WTC11 (cell line): ENCODE measurements around the gene CENPA. TPM values are rescaled to one million over a fixed set of nuclear protein-coding genes. Genes with fewer than 3 reads are reported as not detected.

Experiments
- ATAC-seq: fragments of 200-7000 bp; cut with Tn5 transposase; 2 replicates; pipeline ENCODE4 v1.10.0; 2021; ENCODE audit warnings: mild to moderate bottlenecking, moderate library complexity
- CTCF ChIA-PET: fragments of 300-600 bp; sonication (Branson Sonifier 250); formaldehyde crosslinking; loops from one replicate; lab custom pipeline; 2021; ENCODE audit warnings: antibody characterized with exemption; lab: Charles Lee
- POLR2A ChIA-PET: fragments of 350-600 bp; sonication (Branson Sonifier 250); formaldehyde crosslinking; loops from one replicate; lab custom pipeline; 2021; ENCODE audit warnings: antibody characterized with exemption; lab: Charles Lee
- DNase-seq: peaks from one replicate; pipeline ENCODE4 v3.0.0; 2021; ENCODE audit warnings: low spot score
- H3K27ac Mint-ChIP-seq: 2 replicates; pipeline ENCODE4 v1.8.0; 2021; ENCODE audit warnings: mixed read lengths
- H3K27me3 Mint-ChIP-seq: 2 replicates; pipeline ENCODE4 v1.8.0; 2021; ENCODE audit warnings: low read depth, mild to moderate bottlenecking, moderate library complexity, mixed read lengths
- H3K36me3 Mint-ChIP-seq: 2 replicates; pipeline ENCODE4 v1.8.0; 2021; ENCODE audit warnings: mixed read lengths
- H3K4me1 Mint-ChIP-seq: 2 replicates; pipeline ENCODE4 v1.8.0; 2022; ENCODE audit warnings: mixed read lengths
- H3K4me3 Mint-ChIP-seq: 2 replicates; pipeline ENCODE4 v1.8.0; 2021; ENCODE audit warnings: mild to moderate bottlenecking, moderate library complexity, mixed read lengths
- H3K9me3 Mint-ChIP-seq: 2 replicates; pipeline ENCODE4 v1.8.0; 2021; ENCODE audit warnings: mixed read lengths
- ATF2 ChIP-seq: sonication (generic); formaldehyde crosslinking; IDR thresholded peaks from 2 replicates; pipeline ENCODE4 v1.8.1; 2022; ENCODE audit warnings: low read depth, missing genetic modification reagents, borderline replicate concordance
- ESRRA ChIP-seq: sonication (generic); formaldehyde crosslinking; IDR thresholded peaks from 2 replicates; pipeline ENCODE4 v1.8.1; 2022; ENCODE audit warnings: mild to moderate bottlenecking, missing genetic modification reagents, borderline replicate concordance
- FOXJ3 ChIP-seq: sonication (generic); formaldehyde crosslinking; IDR thresholded peaks from 2 replicates; pipeline ENCODE4 v1.9.0; 2021; ENCODE audit warnings: missing genetic modification reagents, mild to moderate bottlenecking, borderline replicate concordance
- HMGA2 ChIP-seq: fragments of 250-450 bp; sonication (Bioruptor Pico); IDR thresholded peaks from 2 replicates; pipeline ENCODE4 v1.4.0; 2021; ENCODE audit warnings: mild to moderate bottlenecking, moderate library complexity
- PRDM15 ChIP-seq: sonication (generic); formaldehyde crosslinking; IDR thresholded peaks from 2 replicates; pipeline ENCODE4 v1.8.0; 2022; ENCODE audit warnings: missing genetic modification reagents
- RORB ChIP-seq: fragments of 250-450 bp; sonication (Bioruptor Pico); IDR thresholded peaks from 2 replicates; pipeline ENCODE4 v1.9.0; 2021; ENCODE audit warnings: mild to moderate bottlenecking
- TP53 ChIP-seq: sonication (generic); formaldehyde crosslinking; IDR thresholded peaks from 2 replicates; pipeline ENCODE4 v1.8.1; 2023; ENCODE audit warnings: mild to moderate bottlenecking, missing genetic modification reagents
- USF1 ChIP-seq: sonication (generic); formaldehyde crosslinking; IDR thresholded peaks from 2 replicates; pipeline ENCODE4 v1.8.0; 2022; ENCODE audit warnings: mild to moderate bottlenecking, missing genetic modification reagents
- ZNF232 ChIP-seq: sonication (generic); formaldehyde crosslinking; IDR thresholded peaks from 2 replicates; pipeline ENCODE4 v1.8.0; 2022; ENCODE audit warnings: mild to moderate bottlenecking, missing genetic modification reagents
- ZNF416 ChIP-seq: fragments of 250-450 bp; sonication (Bioruptor Pico); IDR thresholded peaks from 2 replicates; pipeline ENCODE4 v1.9.0; 2021; ENCODE audit warnings: mild to moderate bottlenecking, inconsistent platforms
- total RNA-seq: library from RNA; stranded (reverse); gene quantifications from 3 replicates; pipeline ENCODE4 v1.2.3, GENCODE V29; 2021
- TF ChIP-seq, protein P1 (sequence below): sonication (generic); formaldehyde crosslinking; IDR thresholded peaks from 2 replicates; pipeline ENCODE4 v1.8.0; 2023; ENCODE audit warnings: missing genetic modification reagents
- TF ChIP-seq, protein P2 (sequence below): fragments of 250-450 bp; sonication (Bioruptor Pico); IDR thresholded peaks from 2 replicates; pipeline ENCODE4 v1.9.0; 2021; ENCODE audit warnings: mild to moderate bottlenecking
- TF ChIP-seq, protein P3 (sequence below): sonication (generic); formaldehyde crosslinking; IDR thresholded peaks from 2 replicates; pipeline ENCODE4 v1.8.1; 2023; ENCODE audit warnings: mild to moderate bottlenecking, missing genetic modification reagents

CENPA gene
- total RNA-seq, 1 experiment from 2014 or later: 45.6 TPM

DNA sequence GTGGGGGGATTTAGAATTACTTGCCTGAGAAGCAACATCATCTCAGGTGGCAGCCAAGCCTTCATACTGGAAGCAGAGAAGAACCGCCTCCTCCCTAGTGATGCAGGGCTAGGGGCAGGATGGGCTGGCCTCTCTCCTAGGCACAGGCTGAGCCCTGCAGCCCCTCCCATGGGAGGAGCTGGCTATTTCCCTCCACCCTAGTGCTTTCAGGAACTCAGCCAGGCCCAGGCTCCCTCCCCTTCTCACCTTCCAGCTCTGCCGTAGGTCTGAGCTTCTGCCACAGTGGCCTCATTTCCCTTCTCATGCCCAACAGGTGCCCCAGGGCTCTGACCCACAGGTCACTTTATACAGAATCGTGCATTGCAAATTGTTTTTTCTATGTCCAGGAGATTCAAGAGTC is 31.0 kb downstream of the CENPA start:
- peaks cover 6% of the 10 kb centered on the region for H3K9me3 Mint-ChIP-seq
- H3K27me3 Mint-ChIP-seq: peaks cover 2% of the 10 kb centered on the region; the same call in 1 of the 2 replicates
- H3K27ac Mint-ChIP-seq: no peak overlapping the region
- CTCF ChIA-PET: interaction anchor here (0.7 to 3.4 kb wide), 4 partner anchors 27 to 1127 kb away, joined by 4 to 18 read pairs (median 4); no protein-coding TSS in a partner anchor
- ATAC-seq: peak; percentile 97
- no peak overlapping the region for H3K4me3 Mint-ChIP-seq
- POLR2A ChIA-PET: interaction anchor here (0.7 kb wide), 1 partner anchor 503 kb away, joined by 4 read pairs; no protein-coding TSS in a partner anchor
- TF ChIP-seq PRDM15 (no peak), USF1 (CRISPR knock-in tag) (no peak), FOXJ3 (CRISPR knock-in tag) (no peak), TP53 (CRISPR knock-in tag) (no peak)
- TF ChIP-seq, protein P1, sequence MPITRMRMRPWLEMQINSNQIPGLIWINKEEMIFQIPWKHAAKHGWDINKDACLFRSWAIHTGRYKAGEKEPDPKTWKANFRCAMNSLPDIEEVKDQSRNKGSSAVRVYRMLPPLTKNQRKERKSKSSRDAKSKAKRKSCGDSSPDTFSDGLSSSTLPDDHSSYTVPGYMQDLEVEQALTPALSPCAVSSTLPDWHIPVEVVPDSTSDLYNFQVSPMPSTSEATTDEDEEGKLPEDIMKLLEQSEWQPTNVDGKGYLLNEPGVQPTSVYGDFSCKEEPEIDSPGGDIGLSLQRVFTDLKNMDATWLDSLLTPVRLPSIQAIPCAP (CRISPR knock-in tag): no peak
- TF ChIP-seq, protein P2, sequence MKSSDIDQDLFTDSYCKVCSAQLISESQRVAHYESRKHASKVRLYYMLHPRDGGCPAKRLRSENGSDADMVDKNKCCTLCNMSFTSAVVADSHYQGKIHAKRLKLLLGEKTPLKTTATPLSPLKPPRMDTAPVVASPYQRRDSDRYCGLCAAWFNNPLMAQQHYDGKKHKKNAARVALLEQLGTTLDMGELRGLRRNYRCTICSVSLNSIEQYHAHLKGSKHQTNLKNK (CRISPR knock-in tag): no peak
- peak; percentile 55 for DNase-seq
- H3K4me1 Mint-ChIP-seq: 0 out of 2 replicates have a peak, but pooled peaks cover 2% of the 10 kb centered on the region
- peaks cover 4% of the 10 kb centered on the region; the same call in 1 of the 2 replicates for H3K36me3 Mint-ChIP-seq

DNA sequence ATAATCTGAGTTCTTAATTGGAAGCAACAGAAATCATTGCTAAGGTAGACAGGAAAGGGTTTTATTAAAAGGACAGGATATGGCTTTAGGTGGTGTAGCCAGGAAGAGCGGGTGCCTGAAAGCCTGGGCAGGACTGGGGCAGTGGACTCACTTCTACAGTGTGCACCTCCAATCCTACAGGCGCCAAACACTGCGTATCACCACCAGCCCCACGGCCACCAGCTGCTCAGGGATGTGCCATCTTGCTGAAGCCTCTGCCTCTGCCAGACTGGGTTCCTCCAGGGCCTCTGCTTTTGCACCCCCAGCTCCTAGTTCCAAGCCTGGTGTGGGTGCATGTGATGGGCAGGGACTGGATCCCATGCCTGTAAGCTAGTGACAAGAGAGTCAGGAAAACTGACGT is 32.4 kb downstream of the CENPA start:
- Mint-ChIP-seq H3K27me3 (peaks cover 2% of the 10 kb centered on the region; the same call in 1 of the 2 replicates), H3K4me3 (no peak overlapping the region), H3K4me1 (0 out of 2 replicates have a peak, but pooled peaks cover 2% of the 10 kb centered on the region), H3K27ac (no peak overlapping the region), H3K36me3 (peaks cover 4% of the 10 kb centered on the region; the same call in 1 of the 2 replicates), H3K9me3 (peaks cover 6% of the 10 kb centered on the region)
- ATAC-seq: no peak
- no peak for DNase-seq
- POLR2A ChIA-PET: no interaction called here
- TF ChIP-seq PRDM15 (peak; percentile 32; the same call in 1 of the 2 replicates), ATF2 (CRISPR knock-in tag) (no peak)
- CTCF ChIA-PET: interaction anchor here (0.7 to 3.4 kb wide), 2 partner anchors 28 to 124 kb away, joined by 3 to 18 read pairs; no protein-coding TSS in a partner anchor

DNA sequence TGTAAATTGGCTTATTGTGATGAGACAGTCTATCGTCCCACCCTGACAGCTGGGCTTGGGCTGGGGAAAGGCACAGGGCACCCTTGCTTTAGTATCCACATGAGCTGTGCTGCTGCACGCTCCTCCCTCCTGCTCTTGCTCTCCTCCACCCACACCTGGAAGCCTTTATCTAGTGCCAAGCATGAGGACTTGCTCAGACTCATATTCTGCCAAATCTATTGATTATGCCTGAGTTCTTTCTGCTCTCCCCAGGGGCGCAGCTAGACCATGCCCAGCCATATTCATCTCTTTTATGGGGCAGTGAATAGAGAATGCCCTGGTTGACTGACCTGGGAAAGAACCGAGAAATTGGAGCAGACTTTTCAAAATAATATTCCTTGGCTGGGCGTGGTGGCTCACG is 33.1 kb downstream of the CENPA start:
- Mint-ChIP-seq H3K27me3 (no peaks in the 10 kb centered on the region), H3K4me1 (0 out of 2 replicates have a peak, but pooled peaks cover 2% of the 10 kb centered on the region), H3K9me3 (peaks cover 6% of the 10 kb centered on the region), H3K36me3 (peaks cover 4% of the 10 kb centered on the region; the same call in 1 of the 2 replicates), H3K4me3 (no peak overlapping the region), H3K27ac (no peak overlapping the region)
- TF ChIP-seq RORB (CRISPR knock-in tag): no peak
- no peak for TF ChIP-seq HMGA2 (CRISPR knock-in tag)
- TF ChIP-seq, protein P3, sequence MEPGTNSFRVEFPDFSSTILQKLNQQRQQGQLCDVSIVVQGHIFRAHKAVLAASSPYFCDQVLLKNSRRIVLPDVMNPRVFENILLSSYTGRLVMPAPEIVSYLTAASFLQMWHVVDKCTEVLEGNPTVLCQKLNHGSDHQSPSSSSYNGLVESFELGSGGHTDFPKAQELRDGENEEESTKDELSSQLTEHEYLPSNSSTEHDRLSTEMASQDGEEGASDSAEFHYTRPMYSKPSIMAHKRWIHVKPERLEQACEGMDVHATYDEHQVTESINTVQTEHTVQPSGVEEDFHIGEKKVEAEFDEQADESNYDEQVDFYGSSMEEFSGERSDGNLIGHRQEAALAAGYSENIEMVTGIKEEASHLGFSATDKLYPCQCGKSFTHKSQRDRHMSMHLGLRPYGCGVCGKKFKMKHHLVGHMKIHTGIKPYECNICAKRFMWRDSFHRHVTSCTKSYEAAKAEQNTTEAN: no peak
- TF ChIP-seq ZNF232: no peak
- no peak for TF ChIP-seq ESRRA (CRISPR knock-in tag)
- TF ChIP-seq ZNF416 (CRISPR knock-in tag): no peak
- DNase-seq (no peak), ATAC-seq (no peak)
- ChIA-PET POLR2A (no interaction called here), CTCF (interaction anchor here (1.0 to 3.4 kb wide), 2 partner anchors 28 to 52 kb away, joined by 3 to 18 read pairs; no protein-coding TSS in a partner anchor)
